GM19328 (cell line): ENCODE data around the gene EPHB4.

Experiments used
- ATAC-seq: cut with Tn5 transposase; IDR thresholded peaks from one replicate; pipeline ENCODE4 v1.9.1; 2021; ENCODE audit warnings: mild to moderate bottlenecking, moderate library complexity; ENCODE audit not compliant: unreplicated experiment

EPHB4 gene

GRCh38 chr7:100827330-100828226 is at the start of gene EPHB4:
TSS of gene EPHB4 (minus strand) at chr7:100827523. CDS start at chr7:100827030, 493 bp downstream.
- ATAC-seq = no peak

- ATAC-seq = peak; percentile 20
These were observed 48.0 kb upstream of the EPHB4 start for GRCh38 chr7:100875356-100875751.

- ATAC-seq = peak; percentile 89
These were observed 47.4 kb upstream of the EPHB4 start, which contains the start of gene SRRT for GRCh38 chr7:100874577-100875355. TSS of gene SRRT (plus strand) at chr7:100875103. CDS start at chr7:100875591, 488 bp downstream.

GRCh38 chr7:100874300-100874576 is 46.9 kb upstream of the EPHB4 start:
- no peak for ATAC-seq

GRCh38 chr7:100873599-100874299 is 46.4 kb upstream of the EPHB4 start:
- ATAC-seq = no peak

- ATAC-seq = no peak
These were observed 40.6 kb upstream of the EPHB4 start for GRCh38 chr7:100867776-100868485.

- ATAC-seq = no peak
These were observed 39.9 kb upstream of the EPHB4 start, which contains the start of gene TRIP6 for GRCh38 chr7:100867040-100867775. TSS of gene TRIP6 (plus strand) at chr7:100867387. CDS start at chr7:100867498, 111 bp downstream.

- no peak for ATAC-seq
These were observed 39.4 kb upstream of the EPHB4 start for GRCh38 chr7:100866729-100867039.

GRCh38 chr7:100865938-100866728 is 38.8 kb upstream of the EPHB4 start:
- no peak for ATAC-seq

GRCh38 chr7:100865372-100865911 is 38.1 kb upstream of the EPHB4 start:
- ATAC-seq = no peak

GRCh38 chr7:100864263-100864845 is 37.0 kb upstream of the EPHB4 start:
- ATAC-seq = no peak

GRCh38 chr7:100863406-100863950 is 36.2 kb upstream of the EPHB4 start:
- ATAC-seq = no peak

GRCh38 chr7:100861616-100861985 is 34.3 kb upstream of the EPHB4 start:
- ATAC-seq = no peak

GRCh38 chr7:100860702-100861615 is 33.6 kb upstream of the EPHB4 start:
- no peak for ATAC-seq

- no peak for ATAC-seq
These were observed 32.5 kb upstream of the EPHB4 start for GRCh38 chr7:100859856-100860255.

- no peak for ATAC-seq
These were observed 29.6 kb upstream of the EPHB4 start for GRCh38 chr7:100856871-100857282.

- no peak for ATAC-seq
These were observed 28.2 kb upstream of the EPHB4 start for GRCh38 chr7:100855515-100855914.
